ENCODE measurements around the gene TXNL4A.

GRCh38 chr18:79950515-79951341 lies 37.6 kb downstream of the TXNL4A start:
- no peak for TF ChIP-seq CTCF (IDR thresholded peaks at IDR 0.05; ENCODE audit: insufficient read depth, low read length)
- TF ChIP-seq POLR2AphosphoS5 (IDR thresholded peaks at IDR 0.05; ENCODE audit: low read depth): no peak

Measured in HL-60 (cell line).